ENCODE data around the gene PSMB3.

The PSMB3 gene

DNA sequence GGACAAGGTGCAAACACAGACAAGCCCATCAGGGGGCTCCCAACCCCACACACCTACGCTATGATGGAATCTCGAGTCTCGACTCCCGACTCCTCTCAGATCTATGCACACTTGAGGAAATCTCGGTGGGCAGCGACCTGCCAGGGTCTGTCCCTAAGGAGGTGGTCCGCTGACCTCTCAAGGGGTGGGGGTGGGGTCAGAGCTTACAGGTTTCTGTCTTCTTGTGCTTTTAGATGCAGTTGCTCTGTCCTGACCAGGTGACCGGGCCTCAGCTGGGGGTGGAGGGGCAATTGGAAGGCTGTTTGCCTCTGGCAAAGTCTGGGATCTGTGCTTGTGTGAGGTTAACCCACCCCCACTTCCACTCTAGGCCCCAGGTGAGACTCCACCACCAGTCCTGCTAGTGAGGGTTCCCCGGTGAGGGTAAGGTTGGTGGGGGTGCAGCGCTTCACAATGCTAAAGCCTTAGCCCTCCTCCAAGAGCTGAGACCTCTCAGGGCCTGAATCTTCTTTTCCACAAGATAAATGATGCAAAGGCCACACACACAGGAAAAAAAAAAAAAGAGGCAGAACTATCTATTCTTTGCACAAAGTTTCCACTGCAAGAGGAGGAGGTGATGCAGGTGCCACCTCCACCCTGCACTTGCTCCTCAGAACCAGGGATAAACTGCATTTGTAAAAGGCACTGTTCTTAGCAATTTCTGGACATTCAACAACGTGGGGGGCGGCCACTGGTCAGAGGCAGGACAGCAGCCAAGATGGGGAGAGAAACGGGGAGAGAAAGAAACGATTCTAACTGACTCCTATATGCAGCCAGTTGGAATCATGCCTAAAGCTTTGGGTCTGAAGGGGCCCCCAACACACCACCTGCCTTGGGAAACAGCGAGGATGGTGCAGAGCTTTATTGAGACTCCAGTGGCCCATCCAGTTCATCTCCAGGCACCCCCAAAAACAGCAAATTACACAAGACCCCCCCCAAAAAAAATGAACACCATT, 18.3 kb upstream of the PSMB3 start:
- no peak for DNase-seq (ENCODE audit: low spot score)

DNA sequence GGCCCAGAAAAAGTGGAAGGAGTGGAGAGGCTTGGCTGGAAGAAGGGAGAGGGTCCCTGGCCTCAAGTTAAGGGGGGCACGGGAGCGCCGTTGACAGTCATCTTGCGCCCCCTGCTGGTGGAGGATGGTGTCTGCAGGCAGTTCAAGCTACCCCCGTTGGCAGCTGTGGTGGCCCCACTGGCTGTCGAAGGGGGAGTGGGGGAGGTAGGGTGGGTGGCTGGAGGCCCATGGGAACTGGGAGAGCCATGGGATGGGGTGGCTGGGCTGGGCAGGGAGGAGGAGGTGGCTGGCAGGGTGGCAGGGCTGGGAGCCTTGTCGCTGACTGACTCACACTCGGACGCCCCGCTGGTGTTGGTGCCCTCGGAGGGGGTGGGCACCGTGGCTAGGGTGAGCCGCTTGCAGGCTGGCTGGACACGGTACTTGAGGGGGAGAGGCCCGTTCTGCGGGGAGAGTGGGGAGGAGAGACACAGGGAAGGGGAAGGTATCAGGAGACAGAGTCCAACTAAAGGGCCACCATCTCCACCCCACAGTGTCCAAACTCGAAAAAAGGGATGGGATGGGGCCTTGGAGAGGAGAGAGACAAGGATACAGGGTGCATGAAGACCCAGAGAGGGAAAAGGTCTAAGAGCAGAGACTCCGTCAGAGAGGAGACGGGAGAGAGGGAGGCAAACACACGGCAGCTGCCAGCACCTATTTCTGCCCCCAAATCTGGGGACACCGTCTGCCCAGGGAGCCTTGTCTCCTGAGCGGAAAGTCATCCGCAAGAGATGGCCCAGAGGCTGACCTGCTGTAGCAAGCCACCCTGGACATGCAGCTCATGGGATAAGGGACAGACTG, 17.2 kb upstream of the PSMB3 start:
- DNase-seq (ENCODE audit: low spot score) = peak; percentile 90

DNA sequence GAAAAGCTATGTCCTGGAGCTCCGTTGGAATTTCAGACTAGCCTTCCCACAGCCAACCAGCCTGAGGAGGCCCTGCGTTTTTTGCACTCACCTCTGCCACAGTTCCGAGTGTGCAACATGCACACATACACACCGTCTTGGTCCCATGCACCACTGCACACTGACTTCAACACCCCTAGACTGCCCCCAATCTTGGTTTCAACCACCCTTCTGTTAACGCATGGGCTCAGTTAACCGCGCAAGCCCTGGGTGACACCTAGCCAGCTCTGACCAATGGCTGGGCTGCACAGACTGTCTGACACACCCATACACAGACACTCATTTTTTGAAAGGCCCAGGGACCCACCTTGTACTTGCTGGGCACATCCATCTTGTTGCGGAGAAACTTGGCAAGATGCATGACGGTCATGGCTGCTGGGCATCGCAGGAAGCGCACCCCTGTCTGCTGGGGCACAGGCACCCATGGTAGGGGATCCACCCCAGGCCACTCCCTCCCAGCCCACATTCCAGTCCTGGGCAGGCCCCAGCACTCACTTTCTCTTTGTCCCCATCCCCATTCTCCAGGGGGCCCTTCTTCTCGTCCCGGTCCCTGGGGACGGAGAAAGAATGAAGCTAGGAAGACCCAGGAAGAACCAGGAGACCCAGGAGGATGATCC, 14.4 kb upstream of the PSMB3 start:
- DNase-seq (ENCODE audit: low spot score) = no peak

DNA sequence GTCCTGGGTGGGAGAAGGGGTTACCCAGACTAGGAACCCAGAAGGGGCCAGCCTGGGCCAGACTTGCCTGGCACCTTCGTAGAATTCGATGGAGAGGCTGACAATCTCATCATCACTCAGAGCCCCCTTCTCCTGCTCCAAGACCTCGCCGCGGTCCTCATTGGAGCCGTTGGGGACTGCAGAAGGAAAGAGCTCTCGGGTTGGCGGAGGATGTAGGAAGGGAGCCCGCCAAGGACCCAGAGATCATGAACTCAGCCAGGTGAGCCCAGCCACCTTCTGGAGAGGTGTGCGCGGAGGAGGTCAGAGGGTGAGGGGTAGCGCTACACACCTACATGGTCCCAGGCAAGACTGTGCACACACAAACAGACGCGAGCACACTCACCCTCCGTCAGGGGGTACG, 13.9 kb upstream of the PSMB3 start:
- DNase-seq (ENCODE audit: low spot score) = no peak

DNA sequence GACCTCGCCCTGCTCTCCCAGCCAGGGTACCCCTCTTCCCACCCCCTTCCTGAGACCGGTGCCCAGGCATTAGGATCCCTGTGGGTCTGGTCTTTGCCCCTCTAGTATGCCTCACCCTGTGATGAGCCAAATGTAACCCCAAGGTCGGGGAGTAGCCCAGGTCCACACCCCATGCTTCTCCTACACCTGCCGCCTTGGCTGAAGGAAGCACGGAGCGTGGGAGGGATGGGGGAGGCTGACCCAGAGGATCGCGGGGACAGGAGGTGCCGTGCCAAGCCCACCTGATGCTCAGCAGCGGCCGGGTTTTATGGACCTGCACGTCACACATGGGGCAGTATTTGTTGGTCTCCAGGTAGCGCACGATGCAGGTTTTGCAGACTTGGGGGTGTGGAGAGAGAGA, 13.2 kb upstream of the PSMB3 start:
- no peak for DNase-seq (ENCODE audit: low spot score)

DNA sequence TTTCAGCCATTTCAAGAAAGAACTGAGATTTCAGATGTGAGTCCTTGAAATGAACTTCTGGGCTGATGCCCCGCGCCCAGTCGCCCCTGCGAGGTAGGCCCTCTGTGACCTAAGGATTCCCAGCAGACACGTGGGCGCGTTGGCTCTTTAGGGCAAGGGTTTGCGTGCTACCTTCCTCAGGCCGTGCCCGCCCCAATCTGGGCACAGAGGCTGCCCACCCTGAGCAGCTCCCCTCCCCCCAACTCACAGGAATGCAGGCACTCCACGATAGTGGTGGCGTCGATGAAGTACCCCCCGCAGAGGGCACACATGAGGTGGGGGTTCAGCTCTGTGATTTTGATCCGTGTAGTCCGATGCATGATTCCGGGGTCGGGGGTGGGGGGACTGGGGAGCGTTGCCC, 12.5 kb upstream of the PSMB3 start:
- no peak for DNase-seq (ENCODE audit: low spot score)

DNA sequence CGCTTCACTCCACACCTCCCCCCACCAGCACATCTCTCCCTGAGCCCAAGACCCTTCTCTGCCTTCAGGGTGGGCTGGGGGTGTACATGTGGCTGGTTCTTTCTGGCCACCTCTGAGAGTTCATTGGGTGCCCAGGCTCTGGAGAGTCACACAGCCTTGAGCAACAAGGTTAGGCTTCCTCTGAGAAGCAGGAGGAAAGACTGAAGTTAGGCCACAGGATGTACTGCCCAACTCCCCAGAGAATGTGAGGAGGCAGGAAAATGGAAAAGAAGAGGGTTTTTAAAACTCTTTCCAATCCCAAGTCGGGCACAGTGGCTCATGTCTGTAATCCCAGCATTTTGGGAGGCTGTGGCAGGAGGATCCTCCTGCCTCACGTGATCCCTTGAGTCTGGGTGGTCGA, 11.7 kb upstream of the PSMB3 start:
- no peak for DNase-seq (ENCODE audit: low spot score)

DNA sequence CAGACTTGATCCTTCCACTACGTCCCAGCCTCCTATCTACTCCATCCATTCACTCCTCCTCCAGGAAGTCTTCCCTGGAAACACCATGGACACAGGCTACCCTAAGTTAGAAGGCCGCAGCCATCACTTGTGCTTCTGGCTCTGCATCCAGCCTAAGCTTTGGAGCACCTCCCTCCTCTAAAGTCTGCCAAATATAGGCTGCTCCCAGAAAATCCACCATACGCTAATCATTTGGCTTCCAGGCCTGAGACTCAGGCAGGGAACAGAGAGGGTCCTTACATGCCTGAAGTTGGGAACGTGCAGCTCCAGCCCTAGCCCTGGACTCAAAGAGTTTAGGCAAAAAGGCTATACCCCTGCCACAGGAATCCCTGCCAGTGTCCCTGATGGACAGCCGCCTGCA, 11.1 kb upstream of the PSMB3 start:
- DNase-seq (ENCODE audit: low spot score) = no peak

DNA sequence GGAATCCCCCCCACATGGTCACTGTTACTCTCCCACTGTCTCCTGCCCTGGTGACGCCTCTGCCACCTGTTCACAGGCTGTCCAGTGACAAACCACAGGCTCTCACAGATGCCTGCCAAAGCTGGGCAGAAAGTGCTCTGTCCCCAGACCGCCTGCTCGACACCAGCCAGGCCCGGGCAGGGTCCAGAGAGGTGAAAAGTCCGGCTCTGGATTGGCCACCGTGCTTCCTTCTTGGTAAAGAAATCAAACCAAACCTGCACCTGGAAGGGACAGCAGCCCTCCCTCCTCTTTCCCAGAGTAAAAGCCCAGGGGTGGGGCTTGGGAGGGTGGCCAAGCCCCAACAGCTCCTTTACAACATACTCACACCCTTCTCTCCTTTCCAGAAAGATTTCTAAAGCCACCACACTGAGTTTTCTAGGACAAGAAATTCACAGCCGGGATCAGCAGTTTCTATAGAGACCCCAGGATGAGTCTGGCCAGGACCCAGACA, 10.6 kb upstream of the PSMB3 start:
- peak; percentile 47 for DNase-seq (ENCODE audit: low spot score)

DNA sequence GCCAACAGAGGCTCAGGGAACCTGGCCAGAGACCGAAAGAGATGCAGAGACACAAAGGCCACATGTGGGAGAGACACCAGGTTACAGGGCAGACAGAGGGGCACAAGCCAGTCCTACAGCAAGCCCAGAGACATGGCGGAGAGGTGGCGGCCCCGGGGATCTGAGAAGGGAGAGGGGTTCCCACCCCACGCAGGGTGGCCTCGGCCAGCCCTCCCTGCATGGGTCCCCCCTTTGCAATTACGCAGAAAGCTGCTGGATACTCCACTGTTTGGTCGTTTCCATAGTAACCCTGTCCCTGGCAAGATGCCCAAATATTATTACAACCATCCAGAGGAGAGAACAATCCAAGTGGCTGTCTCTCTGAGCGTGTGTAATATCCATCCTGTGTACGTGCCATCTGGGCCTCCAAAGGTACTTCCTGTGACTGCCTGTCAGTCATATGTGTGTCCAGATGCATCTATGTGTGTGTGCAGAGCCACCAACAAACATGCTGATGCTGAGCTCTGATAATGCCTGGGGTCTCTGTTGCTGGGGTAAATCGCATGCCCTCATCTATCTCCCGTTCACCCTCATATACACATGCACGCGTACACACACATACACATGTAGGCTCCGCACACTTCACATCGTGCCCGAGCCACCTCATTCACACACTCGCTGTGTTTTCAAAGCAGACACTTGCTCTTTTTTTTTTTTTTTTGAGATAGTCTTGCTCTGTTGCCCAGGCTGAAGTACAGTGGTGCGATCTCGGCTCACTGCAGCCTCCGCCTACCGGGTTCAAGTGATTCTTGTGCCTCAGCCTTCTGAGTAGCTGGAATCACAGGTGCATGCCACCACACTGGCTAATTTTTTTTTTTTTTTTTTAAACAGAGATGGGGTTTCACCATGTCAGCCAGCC, 9.9 kb upstream of the PSMB3 start:
- DNase-seq (ENCODE audit: low spot score) = peak; percentile 49

DNA sequence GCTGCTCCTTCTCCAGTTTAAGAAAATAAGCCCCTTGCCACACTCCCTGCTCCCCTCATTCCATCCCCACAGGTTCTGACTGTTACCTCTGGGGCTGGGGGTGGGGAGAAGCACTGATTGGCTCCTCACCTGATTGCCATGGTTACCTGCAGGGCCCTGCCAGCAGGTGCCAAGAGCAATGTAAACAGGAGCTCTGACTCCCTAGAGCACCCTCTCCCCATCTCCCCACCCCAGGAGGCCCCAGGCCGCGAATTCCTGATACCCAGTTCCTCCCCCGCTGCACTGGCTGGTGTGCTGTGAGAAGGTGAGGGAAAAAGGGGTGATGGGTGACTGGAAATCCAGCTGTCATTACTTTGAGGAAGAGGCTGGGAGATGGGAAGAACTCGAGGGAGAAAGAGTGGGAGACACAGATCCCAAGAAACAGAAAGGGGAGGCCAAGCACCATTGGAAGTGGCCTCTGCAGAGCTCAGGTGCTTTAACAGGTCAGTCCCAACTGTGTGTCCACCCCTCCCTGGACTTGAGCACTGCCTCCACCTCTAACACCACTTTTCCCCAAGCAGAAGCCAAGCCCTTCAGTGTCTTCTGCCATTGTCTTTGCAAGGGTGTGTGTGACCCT, 8.9 kb upstream of the PSMB3 start:
- DNase-seq (ENCODE audit: low spot score) = peak; percentile 47

DNA sequence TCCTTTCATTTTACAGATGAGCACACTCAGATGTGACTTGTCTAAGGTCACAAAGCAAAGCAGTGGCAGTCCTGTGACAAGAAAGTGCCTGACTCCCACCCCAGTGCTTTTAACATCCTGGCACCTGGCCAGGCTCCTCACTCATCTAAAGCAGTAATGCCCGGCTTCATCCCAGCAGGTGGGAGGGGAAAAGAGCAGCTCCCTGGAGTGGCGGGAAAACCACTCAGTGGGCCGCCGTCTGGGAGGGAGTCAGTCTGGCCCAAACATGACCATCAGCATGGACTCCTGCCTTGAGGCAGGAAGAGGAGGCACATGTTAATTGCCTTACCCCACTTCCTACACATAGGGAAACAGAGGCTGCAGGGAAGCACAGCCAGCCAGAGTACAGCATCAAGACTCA, 7.0 kb upstream of the PSMB3 start:
- DNase-seq (ENCODE audit: low spot score) = no peak

DNA sequence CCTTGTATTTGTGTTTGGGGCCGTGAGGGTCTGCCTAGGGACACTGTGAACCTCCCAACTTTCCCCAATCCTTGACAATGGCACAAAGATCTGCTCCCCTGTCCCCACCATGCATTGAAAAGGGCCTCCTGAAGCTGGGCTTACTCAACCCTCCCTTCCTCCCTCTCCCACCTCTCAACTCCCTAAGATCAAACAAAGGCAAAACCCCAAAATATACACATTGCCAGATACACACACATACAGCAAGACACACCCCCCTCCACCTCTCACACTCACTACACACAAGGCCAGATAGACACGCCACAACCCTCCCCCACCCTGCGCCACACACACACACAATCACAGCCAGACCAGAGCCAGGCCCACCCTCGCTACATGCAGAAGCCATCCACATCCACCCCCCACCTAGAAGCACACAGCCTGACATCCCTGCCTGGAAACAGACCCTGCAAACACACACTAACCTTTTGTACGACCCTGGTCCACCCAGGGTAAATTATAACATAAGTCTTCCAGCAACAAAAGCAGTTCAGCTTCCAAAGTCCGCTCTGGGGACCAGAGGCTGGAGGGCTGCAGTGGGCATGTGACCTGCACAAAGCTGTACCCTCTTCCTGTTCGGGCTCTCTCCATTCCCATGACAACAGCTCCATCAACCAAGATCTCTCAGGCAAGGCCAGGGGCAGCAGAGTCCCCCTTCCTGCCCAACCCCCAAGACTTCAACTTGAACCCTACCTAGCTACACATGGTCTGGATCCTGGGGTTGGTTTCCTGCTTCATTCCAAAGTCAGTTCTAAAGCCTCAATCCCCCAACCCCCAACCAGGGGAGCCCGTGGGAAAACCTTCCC, 6.3 kb upstream of the PSMB3 start:
- DNase-seq (ENCODE audit: low spot score) = no peak

DNA sequence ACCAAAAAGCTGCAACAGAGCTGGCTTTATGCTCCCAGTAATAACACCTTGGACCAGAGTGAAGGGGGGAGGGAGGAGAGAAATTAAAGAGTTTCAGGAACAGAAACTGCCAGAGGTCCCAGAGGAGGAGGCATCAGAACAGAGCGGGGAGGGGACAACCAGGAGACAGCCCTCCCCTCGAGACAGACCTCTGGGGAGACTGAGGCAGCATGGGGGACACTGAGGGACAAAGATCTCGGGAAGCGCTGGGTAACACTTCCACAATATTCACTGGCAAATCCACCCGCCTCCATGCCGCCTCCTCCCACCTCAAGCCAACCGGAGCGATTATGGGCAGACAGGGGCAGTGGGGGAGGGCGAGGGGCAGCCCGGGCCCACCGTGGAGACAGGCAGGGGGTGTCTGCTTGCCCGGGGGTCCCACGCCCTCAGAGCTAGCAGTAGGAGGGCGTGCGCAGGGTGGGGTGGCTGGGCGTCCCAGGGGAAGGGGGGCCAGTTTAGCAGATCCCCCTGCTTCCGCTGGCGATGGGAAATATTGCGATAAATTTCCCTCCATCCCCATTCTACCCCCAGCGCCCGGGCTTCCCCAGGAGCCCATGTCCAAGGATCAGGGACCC, 5.6 kb upstream of the PSMB3 start:
- DNase-seq (ENCODE audit: low spot score) = no peak

DNA sequence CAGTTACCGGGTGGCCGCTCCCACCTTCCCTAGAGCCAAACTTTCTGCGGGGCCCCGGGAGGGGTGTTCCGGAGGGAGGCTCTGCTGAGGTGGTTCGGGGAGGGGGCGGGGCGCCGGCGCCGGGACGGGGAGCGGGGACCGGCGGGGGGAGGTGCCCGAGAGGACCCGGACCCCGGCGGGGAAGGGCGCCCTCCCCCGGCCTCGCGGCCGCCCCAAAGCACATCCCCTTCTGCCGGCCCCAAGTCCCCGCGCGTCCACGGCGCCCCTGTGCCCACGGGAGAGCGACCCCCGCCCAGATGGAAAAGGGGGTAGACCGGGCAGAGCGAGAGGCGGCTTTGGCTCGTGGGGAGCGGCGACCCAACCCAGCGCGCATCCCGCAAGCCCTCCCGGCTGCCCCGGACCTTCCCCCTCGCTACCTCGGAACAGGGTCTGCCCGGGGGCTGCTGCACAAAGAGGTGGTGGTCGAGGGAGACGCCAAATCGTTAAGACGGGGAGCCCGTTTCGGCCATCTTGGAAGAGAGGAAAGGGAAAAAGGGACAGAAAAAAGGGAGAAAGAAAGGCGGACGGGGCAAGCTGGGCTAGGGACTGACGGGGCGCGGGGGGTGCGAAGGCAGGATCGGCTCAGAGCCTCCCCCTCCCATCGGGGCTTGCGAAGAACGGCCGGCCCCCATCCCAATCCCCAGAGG, 4.9 kb upstream of the PSMB3 start:
- DNase-seq (ENCODE audit: low spot score) = peak; percentile 83

DNA sequence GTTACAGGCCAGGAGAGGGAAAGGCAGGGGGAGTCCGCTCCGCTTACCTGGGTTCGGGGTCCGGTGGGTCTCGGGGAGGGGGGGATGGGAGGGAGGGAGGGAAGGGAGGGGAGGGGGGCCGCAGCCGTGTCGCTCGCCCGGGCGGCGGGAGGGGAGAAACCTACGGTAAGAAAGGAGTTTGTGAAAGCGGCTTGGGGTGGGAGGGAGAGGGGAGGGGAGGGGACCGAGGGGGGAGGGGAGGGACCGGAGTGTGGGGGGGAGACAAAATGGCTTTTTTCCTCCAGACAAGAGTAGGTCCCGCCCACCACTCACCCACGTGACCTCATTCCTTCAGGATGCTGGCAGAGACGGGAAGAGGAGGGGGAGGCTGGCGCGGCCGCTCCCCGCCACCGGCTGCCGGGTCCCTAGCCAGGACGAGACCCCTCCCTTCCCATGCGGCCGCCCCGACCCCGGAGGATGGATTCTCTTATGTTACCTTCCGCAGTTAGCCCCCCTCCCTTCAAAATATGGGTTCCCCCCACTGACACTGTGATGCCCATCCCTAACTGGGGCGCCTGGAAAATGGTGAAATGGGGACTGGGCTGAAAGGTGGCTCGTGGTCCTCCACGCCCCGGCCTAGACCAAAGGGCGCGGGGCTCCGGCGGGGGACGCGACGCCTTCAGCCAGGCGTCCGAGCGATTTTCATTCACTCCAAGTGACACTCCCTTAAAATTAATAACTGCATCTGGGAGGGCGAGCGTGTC, 4.2 kb upstream of the PSMB3 start, which contains the start of gene PCGF2:
Gene PCGF2 (minus strand): TSS at position 188 of the 743 bp plus-strand sequence. CDS start 7,934 bp downstream, outside the sequence.
- peak; percentile 97 for DNase-seq (ENCODE audit: low spot score)

DNA sequence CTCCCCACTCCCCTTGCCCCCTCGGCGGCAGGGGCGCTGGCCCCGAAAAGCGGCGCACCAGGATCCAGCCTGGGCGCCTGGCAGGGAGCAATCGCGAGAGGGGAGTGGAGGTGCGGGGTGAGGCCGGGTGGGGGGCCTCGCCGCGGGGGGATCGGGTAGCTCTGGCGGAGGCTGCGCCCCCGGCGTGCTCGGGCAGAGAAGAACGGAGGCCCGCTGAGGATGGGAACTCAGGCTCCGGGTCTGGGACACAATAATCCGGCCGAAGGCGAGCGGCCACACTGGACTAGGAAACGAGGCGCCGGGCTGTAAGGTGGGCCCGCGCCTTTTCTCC, 3.7 kb upstream of the PSMB3 start:
- peak; percentile 77 for DNase-seq (ENCODE audit: low spot score)
